Left cardiac atrium (tissue), 4 donors: Measurements from ENCODE around the gene ATF7. TPM values are rescaled to one million over a fixed set of nuclear protein-coding genes. Genes with fewer than 3 reads are reported as not detected.

Source experiments
- ATAC-seq, 2 donors: fragments of 200-7000 bp; cut with Tn5 transposase; one replicate each; pipeline ENCODE4 v1.9.1; 2020; ENCODE audit warnings: mild to moderate bottlenecking in 2 of 2, moderate library complexity in 2 of 2
- DNase-seq: peaks from one replicate; pipeline ENCODE4 v3.0.0-alpha.2; 2020
- intact Hi-C, 2 donors: fragments of 100-400 bp; cut with DNase I; formaldehyde crosslinking; loops; one replicate each; pipeline versions ENCODE4 v1.14.1 to v1.15.1; 2022 to 2023
- total RNA-seq, 2 donors: library from RNA; stranded (reverse); fragmentation: NEBNext Ultra II Directional; extraction: Animal tissue kit (Norgen Biotek cat#: 25700); gene quantifications; one replicate each; pipeline ENCODE4 v1.2.1, GENCODE V29; 2021
- donor health status: DM: no; HTN: yes; CAD: no.
- donor health status: DM: no; HTN: yes; CAD: no; lungs with severe emphysema.
- donor health status: DM: yes; HTN: yes; CAD: no.
- donor health status: Dilated cardiomyopathy.

ATF7 gene
- total RNA-seq, 2 donors from 2014 or later = 30.1 to 34.7 TPM

DNA sequence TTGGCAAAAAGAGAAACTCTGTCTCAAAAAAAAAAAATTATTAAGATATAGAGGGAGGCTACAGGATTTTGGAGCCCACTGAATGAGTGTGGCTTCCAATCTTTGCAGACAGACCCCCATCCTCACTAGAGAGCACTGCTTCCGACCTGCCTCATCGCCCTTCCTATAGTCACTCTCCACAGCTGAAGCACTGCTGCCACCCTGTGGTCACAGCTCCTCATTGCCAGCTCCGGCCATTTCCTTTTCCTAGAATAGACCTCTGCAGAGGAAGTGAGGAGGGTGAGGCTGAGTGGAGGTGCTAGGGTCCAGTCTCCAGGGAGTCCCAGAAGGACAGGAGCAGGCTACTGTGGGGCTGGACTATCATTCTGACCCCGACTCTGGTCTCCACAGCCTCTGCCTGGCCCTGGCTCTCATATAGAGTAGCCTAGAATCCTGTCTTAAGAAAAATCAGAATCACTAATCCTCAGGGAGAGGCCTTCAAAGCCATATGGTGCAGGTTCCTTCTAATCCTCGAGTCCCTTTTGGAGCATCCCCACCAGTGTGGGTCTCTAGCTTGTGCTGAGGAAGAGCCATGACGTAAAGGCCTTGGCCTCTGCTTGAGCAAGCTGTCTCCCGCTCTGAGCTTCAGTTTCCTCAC lies 117.5 kb downstream of the ATF7 start:
- intact Hi-C loops = loop anchor here (5.0 to 10.0 kb wide), 2 partner anchors 156 to 184 kb away; partner anchors contain the start of gene AAAS (in 1 of the 2)
- peak; percentile 82 to 84 for ATAC-seq
- DNase-seq = peak; percentile 84

DNA sequence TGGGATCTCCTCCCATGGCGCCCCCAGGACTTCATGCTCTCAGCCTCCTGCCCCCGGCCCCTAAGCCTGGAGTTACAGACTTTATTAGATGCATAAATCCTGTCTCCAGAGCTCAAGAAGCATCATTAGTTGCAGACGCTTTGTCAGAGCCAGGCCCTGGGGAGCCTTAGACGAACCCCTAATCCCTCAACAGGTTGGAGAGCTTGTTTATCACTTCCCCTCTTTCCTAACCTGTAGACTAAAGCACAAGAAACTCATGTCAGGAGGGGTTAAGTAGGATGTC lies 118.6 kb downstream of the ATF7 start:
- DNase-seq = no peak
- intact Hi-C loops = loop anchor here (5.0 to 10.0 kb wide), 2 partner anchors 155 to 183 kb away; partner anchors contain the start of gene AAAS (in 1 of the 2)
- ATAC-seq = no peak

DNA sequence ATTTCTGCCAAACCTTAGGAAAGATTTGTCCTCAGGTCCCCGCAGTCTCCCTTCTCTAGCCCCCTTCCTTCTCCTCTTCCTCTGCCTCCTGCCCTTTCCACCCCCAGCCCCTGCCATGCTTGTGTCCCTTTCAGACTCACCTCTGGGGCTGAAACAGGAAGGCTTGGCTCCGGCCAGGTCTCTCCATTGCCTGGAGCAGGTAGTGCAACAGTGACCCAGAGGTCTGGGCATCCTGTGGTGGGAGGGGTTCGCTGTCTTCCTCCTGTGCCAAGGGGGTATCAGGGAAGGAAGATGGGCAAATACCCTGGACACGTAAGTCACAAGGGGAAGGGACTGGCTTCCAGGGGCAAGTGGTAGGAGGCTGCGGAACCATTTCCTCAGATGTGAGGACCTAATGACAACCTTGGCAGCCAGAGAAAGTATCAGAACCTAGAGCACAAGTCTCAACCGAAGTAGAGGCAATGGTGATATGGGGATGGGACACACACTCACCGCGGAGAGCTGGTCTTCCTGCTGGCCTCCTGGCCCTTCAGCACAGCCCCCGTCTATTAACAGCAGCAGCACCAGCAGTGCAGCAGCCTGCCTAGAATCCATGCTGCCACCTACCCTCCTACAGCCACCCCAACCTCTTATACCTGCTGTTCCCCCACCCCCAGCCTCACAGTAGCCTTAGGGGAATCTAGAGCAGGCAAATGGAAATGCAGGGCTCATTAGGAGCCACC lies 119.1 kb downstream of the ATF7 start, which contains the start of gene NPFF:
Gene NPFF (minus strand): TSS at position 604 of the 722 bp plus-strand sequence. CDS start 10 bp downstream, at position 594.
- intact Hi-C loops = loop anchor here (5.0 to 10.0 kb wide), 2 partner anchors 155 to 182 kb away; partner anchors contain the start of gene AAAS (in 1 of the 2)
- ATAC-seq = no peak
- no peak for DNase-seq

DNA sequence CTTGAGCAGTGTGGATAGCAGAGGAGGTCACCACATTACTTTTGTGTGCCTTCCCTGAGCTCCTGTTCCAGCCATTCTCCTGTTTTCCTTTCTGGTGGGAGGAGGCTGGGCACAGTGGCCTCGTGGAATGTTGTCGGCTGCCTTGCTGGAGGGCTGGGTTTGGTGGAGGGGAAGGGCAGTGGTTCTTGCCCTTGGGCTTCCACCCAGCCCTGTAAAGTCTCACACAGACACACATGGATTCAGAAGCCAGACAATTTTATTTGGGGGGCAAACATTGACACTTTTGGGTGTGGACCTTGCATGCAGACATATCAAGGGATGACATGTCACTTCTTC lies 119.8 kb downstream of the ATF7 start:
- intact Hi-C loops = loop anchor here (5.0 to 10.0 kb wide), 2 partner anchors 154 to 182 kb away; partner anchors contain the start of gene AAAS (in 1 of the 2)
- ATAC-seq (no peak), DNase-seq (no peak)

DNA sequence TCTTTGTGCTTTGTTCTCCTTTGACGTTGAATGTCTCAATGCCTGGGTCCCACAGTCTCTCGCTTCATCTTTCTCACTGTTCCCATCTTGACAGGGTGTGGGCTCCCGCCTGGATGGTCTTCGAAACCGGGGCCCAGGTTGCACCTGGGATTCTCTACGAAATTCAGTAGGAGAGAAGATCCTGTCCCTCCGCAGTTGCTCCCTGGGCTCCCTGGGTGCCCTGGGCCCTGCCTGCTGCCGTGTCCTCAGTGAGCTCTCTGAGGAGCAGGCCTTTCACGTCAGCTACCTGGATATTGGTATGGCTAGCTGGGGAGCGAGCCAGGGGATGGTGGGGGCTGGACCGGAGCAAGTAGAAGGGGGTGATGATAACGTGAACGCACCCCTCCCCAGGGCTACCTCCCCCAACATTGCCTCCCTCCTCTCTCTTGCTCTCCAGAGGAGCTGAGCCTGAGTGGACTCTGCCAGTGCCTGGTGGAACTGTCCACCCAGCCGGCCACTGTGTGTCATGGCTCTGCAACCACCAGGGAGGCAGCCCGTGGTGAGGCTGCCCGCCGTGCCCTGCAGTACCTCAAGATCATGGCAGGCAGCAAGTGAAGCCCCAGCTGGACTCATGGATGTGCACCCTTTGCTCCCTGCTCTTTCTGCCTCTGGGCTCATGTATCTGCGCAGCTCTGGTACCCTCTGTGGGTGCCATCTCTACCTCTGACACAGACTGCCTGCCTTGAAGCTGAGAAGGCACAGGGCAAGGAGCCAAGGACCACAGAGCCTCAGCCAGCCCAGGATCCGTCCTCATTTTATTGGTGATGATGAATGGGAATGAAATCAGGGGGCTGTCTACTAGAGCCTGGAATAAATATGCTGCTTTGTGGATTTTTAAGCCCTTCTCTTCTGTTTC lies 120.4 kb downstream of the ATF7 start:
- DNase-seq (no peak), ATAC-seq (no peak)
- intact Hi-C loops = loop anchor here (5.0 to 10.0 kb wide), 2 partner anchors 154 to 181 kb away; partner anchors contain the start of gene AAAS (in 1 of the 2)

DNA sequence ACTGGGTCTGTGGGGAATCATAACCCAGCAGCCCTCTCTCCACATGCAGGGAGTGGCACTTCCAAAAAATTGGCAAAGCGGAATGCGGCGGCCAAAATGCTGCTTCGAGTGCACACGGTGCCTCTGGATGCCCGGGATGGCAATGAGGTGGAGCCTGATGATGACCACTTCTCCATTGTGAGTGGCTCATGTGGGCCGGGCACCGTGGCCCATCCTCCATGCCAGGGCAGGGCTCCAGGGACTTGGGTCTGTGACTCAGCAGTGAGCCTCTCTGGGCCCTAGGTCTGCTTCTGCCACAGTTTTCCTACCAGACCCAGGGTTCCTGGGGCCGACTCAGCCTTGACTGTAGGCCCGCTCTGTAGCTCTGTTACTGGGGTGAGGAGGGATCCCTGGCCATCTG lies 121.1 kb downstream of the ATF7 start:
- no peak for ATAC-seq
- DNase-seq = peak; percentile 38
- intact Hi-C loops = loop anchor here (5.0 to 10.0 kb wide), 2 partner anchors 153 to 180 kb away; partner anchors contain the start of gene AAAS (in 1 of the 2)

DNA sequence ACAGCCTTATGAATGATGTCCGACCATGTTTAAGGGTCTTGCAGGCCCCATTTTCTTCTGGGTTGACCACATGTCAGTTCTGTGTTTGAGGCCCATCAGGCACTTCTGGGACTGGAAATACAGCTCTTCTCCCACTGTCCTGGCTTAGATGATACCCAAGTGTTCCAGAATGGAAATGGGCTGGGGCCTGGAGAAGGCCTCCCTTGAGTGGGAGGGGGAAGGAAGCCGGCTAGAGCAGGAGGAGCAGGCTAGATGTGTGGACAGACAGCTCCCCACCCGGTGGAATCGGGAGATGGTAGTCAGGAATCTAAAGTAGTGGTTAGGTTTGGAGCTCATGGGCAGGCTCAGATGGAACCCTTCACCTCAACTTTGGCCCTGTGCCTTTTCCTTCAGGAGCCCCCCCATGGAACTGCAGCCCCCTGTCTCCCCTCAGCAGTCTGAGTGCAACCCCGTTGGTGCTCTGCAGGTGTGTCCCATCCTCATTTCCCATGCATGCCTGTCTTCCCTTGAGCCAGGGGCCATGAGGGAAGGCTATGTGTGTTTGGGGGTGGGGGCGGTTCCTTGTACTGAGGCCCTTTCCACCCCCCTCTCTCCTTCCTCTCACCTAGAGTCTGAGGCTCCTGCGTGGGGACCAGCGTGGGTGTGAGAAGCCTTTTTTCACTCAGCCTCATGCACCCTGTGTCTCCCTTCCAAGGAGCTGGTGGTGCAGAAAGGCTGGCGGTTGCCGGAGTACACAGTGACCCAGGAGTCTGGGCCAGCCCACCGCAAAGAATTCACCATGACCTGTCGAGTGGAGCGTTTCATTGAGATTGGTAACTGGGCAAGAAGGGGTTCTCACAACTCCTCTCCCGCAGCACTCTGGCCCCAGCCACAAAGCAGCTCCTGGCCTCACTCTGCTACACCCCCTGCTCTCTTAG lies 121.9 kb downstream of the ATF7 start:
- intact Hi-C loops = loop anchor here in 1 of 2 donors (5.0 to 10.0 kb wide), 2 partner anchors 52 to 179 kb away; partner anchors contain the start of genes AAAS and PCBP2
- ATAC-seq (no peak), DNase-seq (no peak)

DNA sequence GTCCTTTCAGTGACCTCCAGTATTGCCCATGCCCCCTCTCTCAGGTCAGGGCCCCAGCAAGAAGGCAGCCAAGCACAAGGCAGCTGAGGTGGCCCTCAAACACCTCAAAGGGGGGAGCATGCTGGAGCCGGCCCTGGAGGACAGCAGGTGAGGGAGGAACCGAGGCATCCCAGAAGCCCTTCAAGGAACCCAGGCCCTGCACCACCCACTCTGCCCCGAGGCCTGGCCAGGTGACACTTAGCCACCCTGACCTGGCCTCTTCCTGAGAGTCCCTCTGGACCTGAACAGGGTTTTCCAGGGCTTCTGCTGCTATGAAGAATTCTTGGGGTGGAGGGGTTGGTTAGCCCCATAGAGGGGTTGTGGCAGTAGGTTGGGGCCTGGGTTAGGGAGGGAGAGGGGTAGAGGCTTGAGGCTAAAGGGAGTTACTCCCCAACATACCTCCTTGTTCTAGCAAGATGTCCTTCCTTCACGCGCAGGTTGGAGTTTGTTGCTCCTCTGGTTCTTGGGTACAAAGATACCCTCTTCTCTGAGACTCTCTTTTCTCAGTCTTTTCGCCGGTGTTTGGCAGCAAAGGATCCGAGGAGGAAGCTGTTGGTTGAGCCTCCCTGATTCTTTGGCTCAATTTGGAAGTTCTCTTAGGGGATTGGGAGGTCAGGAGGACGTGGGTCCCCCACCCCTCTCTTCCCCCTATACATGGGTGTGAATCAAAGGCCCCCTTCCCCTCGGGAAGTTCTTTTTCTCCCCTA lies 123.0 kb downstream of the ATF7 start:
- no peak for DNase-seq
- intact Hi-C loops = loop anchor here in 1 of 2 donors (5.0 to 10.0 kb wide), 2 partner anchors 51 to 178 kb away; partner anchors contain the start of genes AAAS and PCBP2
- no peak for ATAC-seq

DNA sequence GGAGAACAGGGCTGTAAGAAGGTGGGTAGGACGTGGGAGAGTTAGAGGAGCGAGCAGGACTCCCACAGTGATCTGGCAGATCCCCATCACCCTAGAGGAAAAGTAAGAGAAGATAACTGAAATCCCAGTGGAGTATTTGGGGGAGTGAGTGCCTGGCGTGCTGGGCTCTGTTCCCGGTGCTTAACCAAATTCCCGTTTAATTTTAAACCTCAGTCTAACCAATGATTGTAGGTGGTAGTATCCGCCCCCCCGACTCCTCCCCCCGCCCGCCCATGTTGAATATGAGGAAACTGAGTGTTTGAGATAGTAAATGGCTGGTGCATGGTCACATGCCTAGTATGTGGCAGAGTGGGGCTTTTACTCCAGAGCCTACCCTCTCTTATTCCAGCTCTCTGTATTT lies 123.9 kb downstream of the ATF7 start:
- intact Hi-C loops = loop anchor here in 1 of 2 donors (5.0 to 10.0 kb wide), 2 partner anchors 50 to 178 kb away; partner anchors contain the start of genes AAAS and PCBP2
- ATAC-seq (peak in 1 of 2 donors; percentile 0), DNase-seq (no peak)

DNA sequence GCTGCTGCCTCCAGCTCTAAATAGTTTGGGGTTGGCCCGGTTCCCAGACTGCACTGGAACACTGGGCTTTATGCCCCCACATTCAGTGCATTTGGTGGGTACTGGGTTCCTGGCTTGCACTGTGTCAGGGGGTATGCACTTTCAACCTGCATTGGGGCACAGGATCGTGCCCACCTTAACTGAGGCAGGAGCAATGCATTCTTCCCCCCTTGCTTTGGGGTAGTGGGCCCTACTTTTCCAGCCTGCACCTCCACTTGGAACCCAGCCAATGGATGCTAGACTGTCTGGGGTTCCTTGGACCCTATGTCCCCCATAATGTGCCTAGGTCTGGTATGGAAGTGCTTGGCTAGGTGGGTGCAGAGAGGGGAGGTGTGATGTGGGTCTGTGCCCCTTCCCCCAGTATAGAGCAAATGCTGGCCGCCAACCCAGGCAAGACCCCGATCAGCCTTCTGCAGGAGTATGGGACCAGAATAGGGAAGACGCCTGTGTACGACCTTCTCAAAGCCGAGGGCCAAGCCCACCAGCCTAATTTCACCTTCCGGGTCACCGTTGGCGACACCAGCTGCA lies 124.5 kb downstream of the ATF7 start:
- intact Hi-C loops = loop anchor here in 1 of 2 donors (5.0 to 10.0 kb wide), 2 partner anchors 49 to 177 kb away; partner anchors contain the start of genes AAAS and PCBP2
- DNase-seq (no peak), ATAC-seq (no peak)

DNA sequence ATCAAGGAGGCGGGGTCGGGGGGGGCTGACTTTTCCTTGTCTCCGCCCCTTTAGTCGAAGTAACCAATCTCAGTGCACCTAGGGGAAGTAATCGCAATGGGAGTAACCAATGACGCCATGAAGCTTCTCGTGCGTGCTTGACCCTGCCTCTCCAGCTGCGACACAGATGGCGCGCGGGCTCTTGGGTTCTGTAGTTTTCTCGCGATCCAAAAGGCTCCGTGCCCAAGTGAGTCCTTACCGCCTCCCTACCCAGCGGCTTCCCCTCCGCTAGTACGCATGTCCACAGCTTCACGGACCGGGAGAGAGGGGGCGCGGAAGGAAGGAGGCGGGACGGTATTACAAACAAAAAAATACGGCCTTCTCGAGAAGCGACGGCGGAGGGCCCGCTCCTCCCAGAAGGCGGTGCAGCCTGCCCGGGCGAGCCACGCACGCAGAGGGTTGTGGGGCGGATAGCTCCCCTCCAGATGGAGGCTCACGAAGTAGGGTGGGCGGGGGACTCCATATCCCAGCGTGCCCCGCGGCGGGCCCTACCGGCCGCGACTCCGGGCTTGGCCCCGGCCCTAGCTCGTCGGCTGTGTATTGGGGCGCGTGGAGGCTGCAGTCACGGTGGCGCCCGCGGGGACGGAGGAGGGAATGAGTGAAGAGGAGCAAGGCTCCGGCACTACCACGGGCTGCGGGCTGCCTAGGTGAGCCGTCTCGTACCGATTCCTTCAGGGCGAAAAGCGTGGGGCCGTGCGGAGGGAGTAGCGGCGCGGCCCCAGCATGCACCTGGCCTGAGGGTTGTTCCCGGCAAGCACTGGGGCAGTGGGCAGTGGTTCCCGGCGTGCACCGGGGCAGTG lies 125.2 kb downstream of the ATF7 start, which contains the start of gene TARBP2:
Gene TARBP2 (plus strand): TSS at position 508 of the 839 bp plus-strand sequence. CDS start 126 bp downstream, at position 634.
- intact Hi-C loops = loop anchor here in 1 of 2 donors (5.0 to 10.0 kb wide), 2 partner anchors 49 to 176 kb away; partner anchors contain the start of genes AAAS and PCBP2
- ATAC-seq = peak; percentile 84 to 88
- DNase-seq = peak; percentile 98

DNA sequence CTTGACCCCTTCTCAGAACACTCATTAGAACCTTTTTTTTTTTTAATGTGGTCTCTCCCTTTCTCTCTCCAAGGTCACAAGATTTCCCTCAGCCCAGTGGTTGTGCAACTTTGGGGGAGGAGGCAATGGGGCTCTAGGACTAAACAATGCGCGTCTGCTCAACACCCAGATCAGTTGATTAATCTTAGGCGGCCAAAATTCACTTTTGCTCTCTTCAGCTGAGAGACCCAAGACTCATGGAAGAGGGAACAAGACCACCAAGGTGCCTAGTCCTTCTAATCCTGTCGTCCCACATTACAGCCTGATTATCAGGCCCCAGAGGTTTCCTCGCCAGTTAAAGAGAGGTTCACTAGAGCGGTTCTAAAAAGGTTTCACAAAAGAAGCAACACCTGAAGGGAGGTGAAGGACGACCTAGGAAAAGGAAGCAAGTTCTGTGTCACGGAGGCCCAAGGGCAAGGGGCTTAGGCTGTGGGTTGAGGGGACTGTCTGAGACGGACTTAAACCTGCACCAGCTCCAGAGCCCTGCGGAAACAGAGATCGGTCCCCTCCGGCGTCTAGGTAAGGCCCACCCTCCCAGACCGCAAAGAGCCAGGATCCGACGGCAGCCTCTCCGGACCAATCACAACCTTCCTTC lies 125.9 kb downstream of the ATF7 start:
- intact Hi-C loops = loop anchor here in 1 of 2 donors (5.0 to 10.0 kb wide), 2 partner anchors 48 to 175 kb away; partner anchors contain the start of genes AAAS and PCBP2
- DNase-seq (peak; percentile 71), ATAC-seq (peak; percentile 1 to 10)

DNA sequence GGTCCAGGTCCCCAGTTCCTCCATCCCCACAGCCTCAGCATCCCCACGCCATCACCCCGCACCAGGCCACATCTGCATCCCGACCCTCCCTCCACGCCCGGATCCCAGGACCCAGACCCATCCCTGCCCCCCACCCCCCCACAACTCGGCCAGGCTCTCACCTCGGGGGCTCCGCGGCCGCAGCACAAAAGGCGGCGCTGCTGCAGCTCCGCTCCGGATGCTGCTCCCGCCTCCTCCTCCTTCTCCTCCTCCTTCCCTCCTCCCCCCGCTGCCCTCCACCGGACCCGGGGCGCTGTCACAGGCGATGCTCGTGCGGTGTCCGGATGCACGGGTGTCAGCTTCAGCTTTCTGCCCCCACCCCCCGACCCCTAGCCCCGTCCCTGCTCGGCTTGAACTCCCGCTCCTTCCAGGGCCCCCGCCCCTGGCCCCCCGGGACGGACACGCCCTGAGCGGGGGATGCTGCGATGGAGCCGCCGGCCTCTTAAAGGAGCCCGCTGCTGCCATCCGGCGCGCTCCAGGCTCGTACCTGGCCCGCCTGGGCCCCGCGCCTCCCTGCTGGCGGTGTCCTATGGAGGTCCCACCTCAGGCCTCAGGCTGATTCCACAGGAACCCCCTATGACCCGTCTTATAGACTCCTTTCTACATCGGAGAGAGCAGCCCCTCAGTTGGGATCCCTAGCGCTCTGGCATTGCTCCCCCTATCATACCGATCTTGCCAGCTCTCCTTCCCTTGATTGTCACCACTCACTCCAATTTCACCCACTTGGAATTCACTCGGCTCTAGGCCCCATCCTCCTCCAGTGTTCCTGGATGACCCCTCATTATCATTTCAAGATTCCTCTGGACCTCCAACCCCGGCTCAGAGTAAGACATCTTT lies 126.7 kb downstream of the ATF7 start, which contains the start of gene MAP3K12:
Gene MAP3K12 (minus strand): TSS at position 193 of the 876 bp plus-strand sequence. CDS start 12,067 bp downstream, outside the sequence.
- DNase-seq (peak; percentile 77), ATAC-seq (peak in 1 of 2 donors; percentile 22)
- intact Hi-C loops = loop anchor here in 1 of 2 donors (5.0 to 10.0 kb wide), 2 partner anchors 47 to 175 kb away; partner anchors contain the start of genes AAAS and PCBP2

DNA sequence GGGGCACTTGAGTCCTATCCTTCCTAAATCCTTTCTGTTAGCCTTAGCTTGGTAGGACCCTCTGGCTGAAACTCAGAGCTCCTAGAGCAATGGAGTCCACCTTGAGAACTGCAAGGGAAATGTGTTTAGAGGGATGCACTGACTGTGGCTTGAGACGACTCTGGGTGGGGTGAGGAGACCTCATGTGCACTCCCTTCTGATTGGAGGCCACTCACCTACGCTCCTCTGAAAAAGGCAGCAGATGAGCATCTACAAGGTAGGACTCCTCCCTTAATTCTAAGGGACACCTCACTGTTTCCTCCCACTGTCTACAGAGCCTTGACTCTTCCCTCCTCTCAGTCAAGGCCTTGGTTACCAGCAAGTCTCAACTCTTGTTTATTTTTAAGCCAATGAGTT lies 127.9 kb downstream of the ATF7 start:
- intact Hi-C loops = no loop called here
- ATAC-seq = no peak

More for the DNA sequence above, 127.9 kb downstream of the ATF7 start:
- DNase-seq = no peak
